Measurements from ENCODE around the gene RAPGEF6.

- TF ChIP-seq CTCF (IDR thresholded peaks at IDR 0.05) (no peak), POLR2A (IDR thresholded peaks at IDR 0.05) (no peak)
Observed at GRCh38 chr5:131605086-131605485, 29.9 kb downstream of the RAPGEF6 start.
